Endothelial cell of umbilical vein (primary cell): ENCODE results near the gene LARGE1. TPM values are rescaled to one million over a fixed set of nuclear protein-coding genes. Genes with fewer than 3 reads are reported as not detected.

Experiments used
- BruUV-seq: library from RNA; stranded (reverse); fragments of 400-500 nt; replicated peaks from 2 replicates; lab custom pipeline; 2021; lab: Mats Ljungman, UMichigan
- CTCF ChIA-PET: fragments of 300-600, 350-600 bp; sonication (Branson Sonifier 250); formaldehyde crosslinking; loops from one replicate; lab custom pipeline; 2021; ENCODE audit warnings: antibody characterized with exemption, inconsistent platforms; lab: Charles Lee
- POLR2A ChIA-PET: fragments of 300-600, 350-600 bp; sonication (Branson Sonifier 250); formaldehyde crosslinking; loops from one replicate; lab custom pipeline; 2021; ENCODE audit warnings: antibody characterized with exemption, inconsistent platforms; lab: Charles Lee
- DNase-seq: peaks from one replicate; pipeline ENCODE4 v3.0.0-alpha.2; 2011; ENCODE audit warnings: low read depth, low spot score
- FAIRE-seq: peaks from 2 replicates; lab custom pipeline; 2011; peaks lifted over from hg19 to GRCh38; lab: Jason Lieb, UNC
- H2AFZ ChIP-seq: 2 replicates; pipeline ENCODE4 v1.6.0; 2012; ENCODE audit warnings: low read depth, low read length, control low read depth, inconsistent platforms
- H3K27ac ChIP-seq: 2 replicates; pipeline ENCODE4 v1.5.1; 2011; ENCODE audit warnings: low read depth, mild to moderate bottlenecking, control low read depth, low read length, moderate library complexity; ENCODE audit not compliant: insufficient read depth
- H3K27me3 ChIP-seq, 2 experiments: 2 replicates each; pipeline versions ENCODE4 v1.6.0 to v1.6.1; 2011; ENCODE audit warnings: low read length in 2 of 2, mixed read lengths in 1 of 2; ENCODE audit not compliant: control insufficient read depth in 2 of 2, insufficient read depth in 2 of 2
- H3K36me3 ChIP-seq, 2 experiments: 2 replicates in 1 of 2; 3 replicates in 1 of 2; pipeline ENCODE4 v1.5.1; 2011; ENCODE audit warnings: low read length in 2 of 2, mild to moderate bottlenecking in 1 of 2, moderate library complexity in 1 of 2; ENCODE audit not compliant: control insufficient read depth in 2 of 2, insufficient read depth in 2 of 2; ENCODE audit errors: extremely low read depth in 1 of 2
- H3K4me1 ChIP-seq: 3 replicates; pipeline ENCODE4 v1.5.1; 2011; ENCODE audit warnings: mild to moderate bottlenecking, low read length; ENCODE audit not compliant: control insufficient read depth, insufficient read depth; ENCODE audit errors: extremely low read depth
- H3K4me2 ChIP-seq: 2 replicates; pipeline ENCODE4 v1.6.1; 2011; ENCODE audit warnings: low read length, control low read depth, mixed read lengths; ENCODE audit not compliant: insufficient read depth
- H3K4me3 ChIP-seq, 3 experiments: fragments of 200-600 bp in 1 of 3; sonication (generic), shearing (Covaris generic) in 1 of 3; replicated peaks in 1 of 3; 2 replicates each; pipeline ENCODE4 v1.5.1; 2011 to 2016; ENCODE audit warnings: control low read depth in 3 of 3, low read length in 3 of 3, mild to moderate bottlenecking in 2 of 3, inconsistent platforms in 1 of 3, low read depth in 1 of 3, moderate library complexity in 1 of 3; ENCODE audit not compliant: insufficient read depth in 1 of 3
- H3K79me2 ChIP-seq: 2 replicates; pipeline ENCODE4 v1.6.0; 2012; ENCODE audit warnings: low read length, inconsistent platforms; ENCODE audit not compliant: control insufficient read depth, insufficient read depth
- H3K9ac ChIP-seq: replicated peaks from 2 replicates; pipeline ENCODE3; 2011; ENCODE audit warnings: low read length, control low read depth; ENCODE audit not compliant: insufficient read depth; ENCODE audit errors: extremely low read depth
- H3K9me1 ChIP-seq: replicated peaks from 3 replicates; pipeline ENCODE4 v1.6.0; 2011; ENCODE audit warnings: mild to moderate bottlenecking, low read length; ENCODE audit not compliant: control insufficient read depth, insufficient read depth; ENCODE audit errors: extremely low read depth
- H3K9me3 ChIP-seq: replicated peaks from 2 replicates; pipeline ENCODE4 v1.5.1; 2012; ENCODE audit warnings: low read length, inconsistent platforms; ENCODE audit not compliant: control insufficient read depth, insufficient read depth
- H4K20me1 ChIP-seq: replicated peaks from 2 replicates; pipeline ENCODE3; 2011; ENCODE audit warnings: mild to moderate bottlenecking, low read length; ENCODE audit not compliant: control insufficient read depth, insufficient read depth; ENCODE audit errors: extremely low read depth
- CTCF ChIP-seq, 2 donors: IDR thresholded peaks; 1 replicate in 1 of 2; 2 replicates in 1 of 2; pipeline ENCODE4 v1.5.1; 2011; ENCODE audit warnings: low read length in 2 of 2, mild to moderate bottlenecking in 2 of 2, moderate library complexity in 2 of 2, control low read depth in 1 of 2, inconsistent platforms in 1 of 2, low read depth in 1 of 2; ENCODE audit not compliant: insufficient read depth in 1 of 2; ENCODE audit errors: extremely low read depth in 1 of 2
- EZH2 ChIP-seq: IDR thresholded peaks from 2 replicates; pipeline ENCODE4 v1.6.1; 2012; ENCODE audit warnings: borderline replicate concordance, low read depth, mild to moderate bottlenecking, moderate library complexity, low read length, inconsistent platforms; ENCODE audit not compliant: severe bottlenecking
- GATA2 ChIP-seq: IDR thresholded peaks from 2 replicates; pipeline ENCODE4 v1.7.0; 2011; ENCODE audit warnings: low read depth, mild to moderate bottlenecking, moderate library complexity, mixed read lengths, low read length; ENCODE audit not compliant: insufficient read length, insufficient read depth
- JUN ChIP-seq: IDR thresholded peaks from 2 replicates; pipeline ENCODE4 v1.6.1; 2011; ENCODE audit warnings: borderline replicate concordance, low read depth; ENCODE audit not compliant: insufficient read length, insufficient read depth
- MAX ChIP-seq: IDR thresholded peaks from 2 replicates; pipeline ENCODE4 v1.6.1; 2011; ENCODE audit not compliant: insufficient read depth, insufficient read length
- MYC ChIP-seq: IDR thresholded peaks from one replicate; pipeline ENCODE4 v1.6.1; 2011; ENCODE audit warnings: mild to moderate bottlenecking, low read depth, low read length
- POLR2A ChIP-seq: IDR thresholded peaks from 2 replicates; pipeline ENCODE4 v1.6.1; 2012; ENCODE audit warnings: low read depth, mild to moderate bottlenecking, control low read depth, low read length
- POLR2AphosphoS5 ChIP-seq: IDR thresholded peaks from 2 replicates; pipeline ENCODE4 v1.6.1; 2012; ENCODE audit warnings: low read depth, mild to moderate bottlenecking, control low read depth, low read length, moderate library complexity; ENCODE audit not compliant: insufficient read depth
- dilution Hi-C: fragments of 300-500 bp; cut with MboI; formaldehyde crosslinking; loops from one replicate; pipeline ENCODE4 v1.15.0; 2019; ENCODE audit warnings: low sequenced_read_pairs; ENCODE audit not compliant: extremely low pct_ligation_motif_present
- intact Hi-C: fragments of 100-400 bp; cut with micrococcal nuclease; formaldehyde crosslinking; loops from one replicate; pipeline ENCODE4 v1.10.0; 2022
- polyA plus RNA-seq, 4 experiments: library from polyadenylated mRNA; depleted of rRNA in 3 of 4; stranded (reverse) in 3 of 4; unstranded in 1 of 4; fragments of >200 nt; gene quantifications; 2 replicates each; pipeline versions ENCODE4 v1.2.1 to v1.2.3, GENCODE V29; 2011 to 2012; ENCODE audit warnings: missing spikeins in 1 of 4
- total RNA-seq: library from RNA; stranded (reverse); gene quantifications from 2 replicates; pipeline ENCODE4 v1.2.3, GENCODE V29; 2021

LARGE1 gene
- total and polyA plus RNA-seq, 2 donors (not counting 3 experiments of a cell fraction or from before 2014, with no cell fraction given): 0.95 to 4.4 TPM

GRCh38 chr22:33510429-33510904 is 409.8 kb downstream of the LARGE1 start:
- intact Hi-C loops (no loop called here), dilution Hi-C loops (no loop called here)
- DNase-seq (no peak), FAIRE-seq (no peak)
- POLR2A ChIA-PET: no interaction called here
- Histone ChIP-seq H3K27ac (no peak overlapping the region), H3K79me2 (no peaks in the 10 kb centered on the region), H3K9me3 (no peaks in the 10 kb centered on the region), H3K9ac (no peak overlapping the region), H3K4me1 (no peaks in the 10 kb centered on the region), H4K20me1 (no peaks in the 10 kb centered on the region), H3K27me3 (no peaks in the 10 kb centered on the region), H3K9me1 (no peaks in the 10 kb centered on the region), H3K4me2 (no peak overlapping the region), H3K4me3 (no peak overlapping the region), H3K36me3 (no peaks in the 10 kb centered on the region), H2AFZ (no peak overlapping the region)
- no TSS peak for BruUV-seq
- CTCF ChIA-PET: no interaction called here
- TF ChIP-seq EZH2 (no peak), GATA2 (no peak), JUN (no peak), CTCF (IDR thresholded peaks at IDR 0.05; ENCODE audit: extremely low read depth in 1 of 2, insufficient read depth in 1 of 2, low read depth in 1 of 2, low read length in 2 of 2) (no peak), MAX (no peak), POLR2AphosphoS5 (no peak), POLR2A (no peak), MYC (no peak)
